Ovary (tissue), 9 donors: ENCODE measurements around the gene PLXNA2. TPM values are rescaled to one million over a fixed set of nuclear protein-coding genes. Genes with fewer than 3 reads are reported as not detected.

ENCODE experiments used
- DNase-seq, 5 donors: peaks; one replicate each; pipeline ENCODE4 v3.0.0-alpha.2; 2019 to 2020
- H3K27ac ChIP-seq, 2 donors: fragments of 200-600 bp; one replicate each; pipeline versions ENCODE4 v1.5.1 to v1.8.0; 2019 to 2022
- H3K27me3 ChIP-seq: fragments of 200-600 bp; one replicate; pipeline ENCODE4 v1.8.0; 2022
- H3K36me3 ChIP-seq: fragments of 200-600 bp; sonication (generic); one replicate; pipeline ENCODE4 v1.5.1; 2019
- H3K4me1 ChIP-seq: one replicate; pipeline ENCODE4 v1.8.1; 2013; ENCODE audit warnings: mild to moderate bottlenecking, moderate library complexity; ENCODE audit not compliant: insufficient read depth
- H3K4me3 ChIP-seq: fragments of 200-600 bp; sonication (generic); one replicate; pipeline ENCODE4 v1.5.1; 2017
- H3K9me3 ChIP-seq, 2 donors: fragments of 200-600 bp in 1 of 2; sonication (generic) in 1 of 2; one replicate each; pipeline versions ENCODE4 v1.5.1 to v1.8.1; 2013 to 2019; ENCODE audit warnings: mild to moderate bottlenecking in 1 of 2, moderate library complexity in 1 of 2
- EP300 ChIP-seq: sonication (generic); formaldehyde crosslinking; IDR thresholded peaks from one replicate; pipeline ENCODE4 v1.6.1; 2017; ENCODE audit warnings: antibody characterized with exemption
- POLR2A ChIP-seq: fragments of 450-650 bp; IDR thresholded peaks from one replicate; pipeline ENCODE4 v1.6.1; 2017; ENCODE audit warnings: antibody characterized with exemption, mild to moderate bottlenecking, moderate library complexity
- WGBS, 3 donors: extraction: QIAGEN DNeasy Blood & Tissue Kit in 1 of 3; methylation state at CpG; one replicate each; pipeline versions ENCODE4 v1.1.5 to v1.1.7; 2013 to 2017; 5-methylcytosine and 5-hydroxymethylcytosine counted together
- intact Hi-C, 4 donors: fragments of 100-400 bp; cut with DNase I; formaldehyde crosslinking; loops; one replicate each; pipeline versions ENCODE4 v1.11.0 to v1.15.1; 2022 to 2023
- polyA plus RNA-seq, 2 donors: library from polyadenylated mRNA; stranded (reverse); fragments of 200-250 nt in 1 of 2; fragments of 350-450 nt in 1 of 2; fragmentation: Illumina TruSeq in 1 of 2; extraction: RNeasy Lipid Tissue Mini Kit (QIAGEN cat#74804) in 1 of 2; gene quantifications; one replicate each; pipeline ENCODE4 v1.2.3, GENCODE V29; 2013 to 2014
- total RNA-seq, 7 donors: library from RNA; depleted of rRNA in 2 of 7; stranded (reverse); fragments of >200 nt in 2 of 7; fragmentation: NEBNext Ultra II Directional in 3 of 7; extraction: Animal tissue kit (Norgen Biotek cat#: 25700) in 3 of 7; gene quantifications; one replicate each; pipeline versions ENCODE4 v1.1.0 to v1.2.4, GENCODE V29; 2016 to 2023
- TF ChIP-seq, protein P1 (sequence below), 3 donors: fragments of 450-650 bp in 2 of 3; fragments of 200-600 bp in 1 of 3; IDR thresholded peaks; one replicate each; pipeline versions ENCODE4 v1.5.1 to v1.8.0; 2016 to 2022; ENCODE audit warnings: antibody characterized with exemption in 3 of 3, mild to moderate bottlenecking in 1 of 3
- donor health status: DM: no; HTN: no; CAD: no; lungs with moderate emphysema.
- donor health status: DM: no; HTN: no; CAD: no.
- donor health status: Bipolar disorder and iron deficiency.
- donor health status: DM: yes; HTN: yes; CAD: no.
- donor health status: DM: no; HTN: no; CAD: no.
- donor health status: DM: yes; HTN: yes; CAD: no.

The PLXNA2 gene
- total and polyA plus RNA-seq, 9 donors, result 10.7 to 71.5 (median 44.0) TPM

DNA sequence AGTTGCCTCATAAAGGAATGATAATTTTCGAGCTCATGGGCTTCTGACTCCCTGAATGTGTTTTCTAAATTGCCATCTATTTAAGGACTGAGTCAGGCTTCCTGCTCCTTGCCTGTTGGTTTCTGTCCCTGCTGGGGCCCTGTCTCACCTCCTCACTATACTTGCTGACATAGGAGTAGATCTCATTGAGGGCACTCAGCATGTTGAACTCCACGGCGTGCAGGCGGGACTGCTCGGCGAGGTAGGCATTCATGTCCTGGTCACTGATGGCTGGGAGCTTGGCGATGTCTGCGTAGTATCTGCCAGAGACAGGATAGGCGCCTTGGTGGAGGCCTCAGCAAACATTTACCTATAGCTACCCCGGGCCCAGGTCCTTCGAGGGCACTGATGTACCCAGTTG, 216.3 kb downstream of the PLXNA2 start:
- DNase-seq, result no peak
- no peak overlapping the region for H3K4me3 ChIP-seq
- no peaks in the 10 kb centered on the region for H3K9me3 ChIP-seq
- intact Hi-C loops, result loop anchor here in 1 of 4 donors (10.0 kb wide), 1 partner anchor 67 kb away; no protein-coding TSS in a partner anchor
- H3K27ac ChIP-seq, result no peak overlapping the region
- 93 to 94% (median 94%) methylated on average over 11 of the region's 11 CpGs for WGBS, 3 donors
- H3K36me3 ChIP-seq, result no peaks in the 10 kb centered on the region
- TF ChIP-seq, protein P1, sequence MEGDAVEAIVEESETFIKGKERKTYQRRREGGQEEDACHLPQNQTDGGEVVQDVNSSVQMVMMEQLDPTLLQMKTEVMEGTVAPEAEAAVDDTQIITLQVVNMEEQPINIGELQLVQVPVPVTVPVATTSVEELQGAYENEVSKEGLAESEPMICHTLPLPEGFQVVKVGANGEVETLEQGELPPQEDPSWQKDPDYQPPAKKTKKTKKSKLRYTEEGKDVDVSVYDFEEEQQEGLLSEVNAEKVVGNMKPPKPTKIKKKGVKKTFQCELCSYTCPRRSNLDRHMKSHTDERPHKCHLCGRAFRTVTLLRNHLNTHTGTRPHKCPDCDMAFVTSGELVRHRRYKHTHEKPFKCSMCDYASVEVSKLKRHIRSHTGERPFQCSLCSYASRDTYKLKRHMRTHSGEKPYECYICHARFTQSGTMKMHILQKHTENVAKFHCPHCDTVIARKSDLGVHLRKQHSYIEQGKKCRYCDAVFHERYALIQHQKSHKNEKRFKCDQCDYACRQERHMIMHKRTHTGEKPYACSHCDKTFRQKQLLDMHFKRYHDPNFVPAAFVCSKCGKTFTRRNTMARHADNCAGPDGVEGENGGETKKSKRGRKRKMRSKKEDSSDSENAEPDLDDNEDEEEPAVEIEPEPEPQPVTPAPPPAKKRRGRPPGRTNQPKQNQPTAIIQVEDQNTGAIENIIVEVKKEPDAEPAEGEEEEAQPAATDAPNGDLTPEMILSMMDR (IDR thresholded peaks at IDR 0.05), result no peak
- TF ChIP-seq POLR2A (no peak), EP300 (no peak)
- no peaks in the 10 kb centered on the region for H3K27me3 ChIP-seq
- H3K4me1 ChIP-seq, result peaks cover 16% of the 10 kb centered on the region

DNA sequence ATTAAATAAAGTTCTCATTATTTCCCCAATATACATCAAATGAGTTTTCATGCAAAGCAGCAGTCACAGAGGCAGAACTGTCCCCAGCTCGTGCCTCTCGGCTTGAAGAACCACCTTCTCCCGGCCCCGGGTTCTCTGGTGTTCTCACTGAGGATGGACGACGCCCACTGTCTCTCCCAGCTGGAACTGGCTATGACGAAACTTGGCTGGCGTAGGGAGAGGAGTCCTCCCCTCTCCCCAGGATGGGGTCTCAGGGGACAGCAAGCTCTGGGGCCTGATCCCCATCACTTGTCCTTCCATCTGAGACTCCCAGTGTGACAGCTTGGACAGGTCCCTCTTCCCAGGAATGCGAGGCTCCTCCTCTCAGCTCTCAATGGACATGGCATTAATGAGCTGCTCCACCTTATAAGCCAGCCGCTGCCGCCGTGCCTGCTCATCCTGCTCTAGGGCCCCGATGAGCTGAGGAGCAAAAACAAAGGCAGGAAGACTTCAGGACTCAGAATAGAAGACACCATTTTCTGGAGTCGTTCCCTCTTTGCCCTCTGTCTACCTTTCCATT, 217.2 kb downstream of the PLXNA2 start:
- no peak overlapping the region for H3K4me3 ChIP-seq
- intact Hi-C loops, result loop anchor here in 1 of 4 donors (10.0 kb wide), 1 partner anchor 68 kb away; no protein-coding TSS in a partner anchor
- DNase-seq, result no peak
- TF ChIP-seq EP300 (no peak), POLR2A (no peak)
- TF ChIP-seq, protein P1 (IDR thresholded peaks at IDR 0.05), result no peak
- no peak overlapping the region for H3K27ac ChIP-seq
- H3K36me3 ChIP-seq, result no peaks in the 10 kb centered on the region
- no peaks in the 10 kb centered on the region for H3K9me3 ChIP-seq
- 85 to 90% (median 87%) methylated on average over 14 of the region's 14 CpGs for WGBS, 3 donors
- peaks cover 18% of the 10 kb centered on the region for H3K4me1 ChIP-seq
- H3K27me3 ChIP-seq, result no peaks in the 10 kb centered on the region

DNA sequence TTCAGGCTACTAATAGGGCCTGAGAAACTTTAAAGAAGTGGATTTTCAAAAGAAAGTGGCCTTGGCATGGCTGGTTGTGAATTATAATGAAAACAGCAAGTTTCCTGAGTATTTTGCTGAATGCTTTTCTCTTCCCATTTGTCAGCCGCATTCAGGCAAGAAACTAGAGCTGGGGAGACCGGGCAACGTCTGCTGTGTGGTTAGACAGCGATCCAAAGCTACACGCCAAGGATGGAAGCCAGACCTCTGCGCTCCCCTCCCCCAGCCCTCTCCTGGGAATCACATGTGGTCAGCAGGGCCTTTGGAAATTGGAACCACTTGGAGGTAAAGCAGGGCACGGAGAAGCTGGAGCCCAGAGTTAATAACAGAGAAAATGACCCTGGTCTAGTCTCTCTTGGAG, 219.2 kb downstream of the PLXNA2 start:
- H3K27me3 ChIP-seq, result no peaks in the 10 kb centered on the region
- DNase-seq, result peak in 1 of 5 donors; percentile 15
- intact Hi-C loops, result loop anchor here in 1 of 4 donors (10.0 kb wide), 1 partner anchor 70 kb away; no protein-coding TSS in a partner anchor

DNA sequence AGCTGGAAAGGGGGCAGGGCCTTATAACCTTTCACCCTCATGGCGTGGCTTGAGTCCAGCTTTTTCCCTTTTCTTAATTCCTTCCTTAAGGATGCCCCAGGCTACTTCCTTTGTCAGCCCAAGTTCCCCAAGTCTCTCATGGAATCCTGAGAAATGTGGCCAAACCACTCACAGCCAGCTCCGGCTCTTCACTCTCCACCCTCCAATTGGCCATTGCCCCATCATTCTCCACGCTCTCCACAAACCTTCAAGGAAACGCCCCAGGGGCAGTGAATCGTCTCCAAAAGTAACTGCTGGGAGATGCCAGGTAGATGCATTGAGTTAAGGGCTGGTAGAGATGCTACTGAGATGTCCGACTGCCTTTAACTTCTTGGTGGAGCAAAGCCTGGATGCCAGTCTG, 219.8 kb downstream of the PLXNA2 start:
- no peak for TF ChIP-seq EP300
- no peak for TF ChIP-seq POLR2A
- TF ChIP-seq, protein P1 (IDR thresholded peaks at IDR 0.05), result no peak
- intact Hi-C loops, result loop anchor here (5.0 to 10.0 kb wide), 3 partner anchors 70 to 223 kb away; partner anchors contain the start of gene PLXNA2 (in 1 of the 4)
- H3K27me3 ChIP-seq, result no peaks in the 10 kb centered on the region

More for the DNA sequence above, 219.2 kb downstream of the PLXNA2 start:
- WGBS, 3 donors, result 70 to 80% (median 76%) methylated on average over 7 of the region's 7 CpGs
- Histone ChIP-seq H3K4me3 (no peak overlapping the region), H3K27ac (no peak overlapping the region), H3K9me3 (no peaks in the 10 kb centered on the region), H3K36me3 (no peaks in the 10 kb centered on the region), H3K4me1 (peaks cover 10% of the 10 kb centered on the region)
- TF ChIP-seq EP300 (no peak), POLR2A (no peak)
- TF ChIP-seq, protein P1 (IDR thresholded peaks at IDR 0.05), result no peak

More for the DNA sequence above, 219.8 kb downstream of the PLXNA2 start:
- no peak overlapping the region for H3K27ac ChIP-seq
- no peak overlapping the region for H3K4me3 ChIP-seq
- WGBS, 3 donors, result 92 to 94% (median 93%) methylated on average over 6 of the region's 6 CpGs
- no peaks in the 10 kb centered on the region for H3K9me3 ChIP-seq
- no peaks in the 10 kb centered on the region for H3K36me3 ChIP-seq
- H3K4me1 ChIP-seq, result peaks cover 6% of the 10 kb centered on the region
- DNase-seq, result no peak
